Activated CD8-positive, alpha-beta memory T cell treated with anti-CD3 and anti-CD28 coated beads, Interleukin-2, amount 50 U/mL, for 4 hours (primary cell): ENCODE results near the gene ADGRV1.
"Not testable (repeated sequence)": the region's sequence is repeated elsewhere in the genome, so short reads cannot be mapped to it uniquely, and the experiment has no call there.

Experiments
- DNase-seq: peaks from one replicate; pipeline ENCODE4 v3.0.0-alpha.2; 2020

The ADGRV1 gene

DNA sequence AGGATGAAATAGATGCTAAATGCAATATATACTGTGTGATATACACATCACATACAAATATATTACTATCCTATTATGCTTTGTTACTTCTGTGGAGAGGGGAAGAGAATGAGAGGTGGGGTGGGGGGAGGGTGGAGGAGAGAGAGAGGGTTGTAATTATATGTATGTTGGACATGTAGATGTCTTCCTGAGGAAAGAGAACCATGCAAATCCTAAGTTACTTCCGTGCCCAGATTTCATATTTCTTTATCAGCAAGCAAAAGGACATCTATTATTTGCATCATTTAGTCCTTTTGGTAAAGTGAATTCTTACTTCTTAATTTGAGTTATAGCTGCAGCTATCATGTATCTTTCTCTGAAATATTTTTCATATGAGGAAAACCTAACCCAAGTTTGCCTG is 187.5 kb downstream of the ADGRV1 start:
- DNase-seq = no peak

GRCh38 chr5:90747175-90747574 is 188.6 kb downstream of the ADGRV1 start:
- no peak for DNase-seq

GRCh38 chr5:90747693-90748092 is 189.1 kb downstream of the ADGRV1 start:
- no peak for DNase-seq

DNA sequence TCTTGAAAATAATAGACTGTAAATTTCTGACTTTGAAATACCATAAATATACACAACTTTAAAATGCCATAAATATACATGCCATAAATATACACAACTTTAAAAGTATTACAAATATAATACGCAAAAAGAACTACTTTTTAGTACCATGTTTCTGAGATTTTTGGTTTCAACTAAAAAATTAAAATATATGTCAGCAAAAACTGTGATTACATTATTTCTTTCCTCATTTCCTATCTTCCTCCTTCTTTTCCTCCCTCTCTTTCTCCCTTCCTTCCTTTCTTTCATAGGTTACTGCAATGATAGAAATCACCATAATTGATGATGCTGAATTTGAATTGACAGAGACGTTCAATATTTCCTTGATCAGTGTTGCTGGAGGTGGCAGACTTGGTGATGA is 200.5 kb downstream of the ADGRV1 start:
- no peak for DNase-seq

GRCh38 chr5:90767710-90768109 is 209.1 kb downstream of the ADGRV1 start:
- no peak for DNase-seq

DNA sequence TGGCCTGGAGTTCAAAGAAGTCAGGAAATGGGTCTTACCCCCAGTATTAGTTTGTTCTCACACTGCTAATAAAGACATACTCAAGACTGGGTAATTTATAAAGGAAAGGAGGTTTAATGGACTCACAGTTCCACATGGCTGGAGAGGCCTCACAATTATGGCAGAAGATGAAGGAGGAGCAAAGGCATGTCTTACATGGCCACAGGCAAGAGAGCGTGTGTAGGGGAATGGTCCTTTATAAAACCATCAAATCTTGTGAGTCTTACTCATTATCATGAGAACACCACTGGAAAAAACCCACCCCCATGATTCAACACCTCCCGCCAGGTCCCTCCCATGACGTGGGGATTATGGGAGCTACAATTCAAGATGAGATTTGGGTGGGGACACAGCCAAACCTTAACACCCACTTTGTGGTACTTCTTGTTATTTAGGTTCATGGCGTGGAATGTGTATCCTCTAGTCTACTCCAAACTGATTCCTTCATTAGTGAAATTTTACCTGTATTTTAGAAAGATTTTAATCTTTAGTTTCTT is 211.5 kb downstream of the ADGRV1 start:
- not testable (repeated sequence) for DNase-seq

DNA sequence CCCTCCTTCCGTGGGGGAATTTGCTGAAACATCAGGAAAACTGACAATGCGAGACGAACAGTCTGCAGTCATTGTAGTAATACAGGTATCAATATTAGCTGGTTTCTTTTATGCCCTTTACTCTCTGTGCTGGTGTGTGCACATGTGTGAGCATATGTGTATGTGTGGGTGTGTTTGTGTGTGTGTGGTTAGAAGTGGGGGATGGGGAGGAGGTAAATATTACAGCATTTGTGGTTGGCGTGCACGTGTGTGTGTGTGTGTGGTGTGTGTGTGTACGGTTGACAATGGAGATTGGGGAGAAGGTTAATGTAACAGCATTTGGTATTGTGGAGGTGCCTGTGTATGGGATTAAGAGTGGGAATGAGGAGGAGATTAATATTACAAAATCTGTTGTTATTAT is 219.4 kb downstream of the ADGRV1 start:
- no peak for DNase-seq

GRCh38 chr5:90783460-90784333 is 225.1 kb downstream of the ADGRV1 start:
- peak; percentile 67 for DNase-seq

- no peak for DNase-seq
These were observed 228.2 kb downstream of the ADGRV1 start for GRCh38 chr5:90786756-90787155.

DNA sequence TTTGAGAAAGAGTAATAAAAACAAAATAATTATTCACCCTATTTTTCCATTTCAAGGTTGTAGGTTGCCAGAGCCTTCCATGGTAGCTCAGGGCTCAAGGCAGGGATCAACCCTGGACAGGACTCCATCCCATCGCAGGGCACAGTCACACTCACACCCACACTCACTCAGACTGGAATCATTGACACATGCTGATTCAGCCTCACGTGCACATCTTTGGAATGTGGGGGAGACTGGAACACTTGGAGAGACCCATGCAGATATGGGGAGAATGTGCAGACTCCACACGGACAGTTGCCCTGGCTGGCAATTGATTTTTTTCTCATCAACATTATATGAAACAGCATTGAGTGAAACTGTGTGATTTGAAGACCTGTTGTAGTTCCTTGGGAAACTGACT is 234.1 kb downstream of the ADGRV1 start:
- DNase-seq = no peak

DNA sequence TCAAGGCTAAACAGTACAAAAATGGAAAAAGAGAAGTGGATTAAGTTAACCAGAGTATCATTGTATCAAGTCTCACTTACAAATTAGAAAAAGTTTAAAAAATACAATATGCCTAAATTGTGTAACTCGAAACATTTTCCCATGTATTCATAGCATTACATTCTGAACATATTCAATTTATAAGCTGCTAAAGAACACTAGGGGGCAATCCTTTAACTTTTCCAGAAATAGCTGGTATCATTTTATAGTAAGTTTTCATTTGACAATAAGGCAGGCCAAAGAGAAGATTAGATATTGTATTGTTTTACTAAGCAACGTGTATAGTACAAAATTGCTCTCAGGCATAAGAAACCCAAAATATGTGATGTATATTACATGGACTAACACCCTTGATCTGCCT is 234.6 kb downstream of the ADGRV1 start:
- DNase-seq = no peak

GRCh38 chr5:90796919-90797318 is 238.3 kb downstream of the ADGRV1 start:
- DNase-seq = not testable (repeated sequence)

GRCh38 chr5:90800082-90800481 is 241.5 kb downstream of the ADGRV1 start:
- DNase-seq = not testable (repeated sequence)

DNA sequence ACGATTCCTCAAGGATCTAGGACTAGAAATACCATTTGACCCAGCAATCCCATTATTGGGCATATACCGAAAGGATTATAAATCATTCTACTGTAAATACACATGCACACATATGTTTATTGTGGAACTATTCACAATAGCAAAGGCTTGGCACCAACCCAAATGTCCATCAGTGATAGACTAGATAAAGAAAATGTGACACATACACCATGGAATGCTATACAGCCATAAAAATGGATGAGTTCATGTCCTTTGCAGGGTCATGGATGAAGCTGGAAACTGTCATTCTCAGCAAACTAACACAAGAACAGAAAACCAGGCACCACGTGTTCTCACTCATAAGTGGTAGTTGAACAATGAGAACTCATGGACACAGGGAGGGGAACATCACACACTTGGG is 241.9 kb downstream of the ADGRV1 start:
- not testable (repeated sequence) for DNase-seq

GRCh38 chr5:90802474-90803317 is 244.1 kb downstream of the ADGRV1 start:
- no peak for DNase-seq

- no peak for DNase-seq
These were observed 244.8 kb downstream of the ADGRV1 start for GRCh38 chr5:90803381-90803780.

DNA sequence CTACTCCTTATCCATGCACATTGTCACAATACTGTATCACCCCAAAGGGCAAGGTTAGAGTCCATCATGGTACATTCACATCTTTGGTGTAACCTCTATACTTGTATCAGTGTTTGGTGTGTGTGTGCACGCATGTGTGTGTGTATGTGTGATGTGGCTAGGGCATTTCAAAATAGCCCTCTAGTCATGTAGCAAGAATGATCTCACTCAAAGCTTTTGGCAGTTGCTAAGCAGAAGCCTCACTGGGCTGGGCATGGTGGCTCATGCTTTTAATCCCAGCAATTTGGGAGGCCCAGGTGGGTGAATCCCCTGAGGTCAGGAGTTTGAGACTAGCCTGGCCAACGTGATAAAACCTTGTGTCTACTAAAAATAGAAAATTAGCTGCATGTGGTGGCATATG is 245.3 kb downstream of the ADGRV1 start:
- DNase-seq = no peak

GRCh38 chr5:90807496-90807895 is 248.9 kb downstream of the ADGRV1 start:
- no peak for DNase-seq

DNA sequence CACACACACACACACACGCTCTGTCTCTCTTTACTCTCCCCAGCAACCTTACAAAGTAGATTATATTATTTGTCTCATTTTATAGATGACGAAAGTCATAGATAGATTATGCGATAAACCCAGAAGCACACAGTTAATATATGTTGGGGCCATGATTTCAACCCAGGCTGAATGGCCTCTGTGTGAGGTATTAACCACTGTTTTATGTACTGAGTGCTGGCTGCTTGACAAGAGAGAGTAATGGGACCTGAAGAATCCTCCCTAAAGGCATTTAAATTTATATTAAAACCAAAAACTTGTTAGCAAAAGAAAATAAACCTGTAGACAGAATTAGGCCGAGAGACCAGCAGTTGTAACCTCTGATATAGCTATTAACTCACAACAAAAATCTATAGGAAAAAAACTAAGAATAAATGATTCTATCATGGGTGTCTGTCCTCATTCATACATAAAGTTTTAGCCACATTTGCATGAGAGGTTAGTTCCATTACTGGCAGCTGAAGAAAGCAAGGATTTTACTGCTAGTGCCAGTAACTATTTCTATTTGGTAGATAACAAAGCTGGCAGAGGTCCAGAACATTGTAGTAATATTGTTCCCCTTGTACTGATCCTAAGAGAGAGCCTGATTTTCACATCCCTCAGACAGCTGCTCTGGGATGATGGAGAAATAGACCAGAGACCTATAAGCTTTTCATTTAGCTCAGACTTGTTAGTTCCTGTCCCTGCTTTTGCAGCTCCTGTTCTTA is 250.9 kb downstream of the ADGRV1 start:
- no peak for DNase-seq

GRCh38 chr5:90810211-90810610 is 251.6 kb downstream of the ADGRV1 start:
- no peak for DNase-seq

DNA sequence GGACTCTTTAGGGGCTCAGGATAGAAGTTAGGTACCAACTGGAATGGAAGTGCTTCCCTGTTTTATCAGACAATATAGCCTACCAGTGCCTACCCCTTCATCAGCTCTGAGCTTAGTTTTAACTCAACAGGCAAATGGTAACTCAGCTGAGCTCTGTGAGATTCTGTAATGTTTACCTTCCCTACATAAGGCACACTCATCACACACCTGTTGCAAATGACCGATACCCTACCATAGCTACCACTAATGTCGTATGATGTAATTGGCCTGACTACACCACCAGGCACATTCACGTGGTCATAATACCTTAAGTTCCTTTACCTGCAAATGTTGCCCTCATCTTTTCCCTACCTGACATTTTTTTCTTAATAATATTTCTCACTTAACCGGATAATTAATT is 254.8 kb downstream of the ADGRV1 start:
- DNase-seq = no peak

DNA sequence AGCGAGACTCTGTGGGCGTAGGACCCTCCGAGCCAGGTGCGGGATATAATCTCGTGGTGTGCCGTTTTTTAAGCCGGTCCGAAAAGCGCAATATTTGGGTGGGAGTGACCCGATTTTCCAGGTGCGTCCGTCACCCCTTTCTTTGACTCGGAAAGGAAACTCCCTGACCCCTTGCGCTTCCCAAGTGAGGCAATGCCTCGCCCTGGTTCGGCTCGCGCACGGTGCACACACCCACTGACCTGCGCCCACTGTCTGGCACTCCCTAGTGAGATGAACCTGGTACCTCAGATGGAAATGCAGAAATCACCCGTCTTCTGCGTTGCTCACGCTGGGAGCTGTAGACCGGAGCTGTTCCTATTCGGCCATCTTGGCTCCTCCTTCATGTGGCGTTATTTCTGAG is 263.5 kb downstream of the ADGRV1 start:
- not testable (repeated sequence) for DNase-seq

- no peak for DNase-seq
These were observed 265.8 kb downstream of the ADGRV1 start for GRCh38 chr5:90824436-90824835.
